GM21825 (cell line): ENCODE measurements around the gene CLEC18B.
"Not testable (repeated sequence)": the region's sequence is repeated elsewhere in the genome, so short reads cannot be mapped to it uniquely, and the experiment has no call there.

Source experiments
- ATAC-seq: cut with Tn5 transposase; IDR thresholded peaks from one replicate; pipeline ENCODE4 v1.9.1; 2021; ENCODE audit warnings: mild to moderate bottlenecking, moderate library complexity; ENCODE audit not compliant: unreplicated experiment

The CLEC18B gene

GRCh38 chr16:74407362-74407705 is 13.9 kb downstream of the CLEC18B start:
- not testable (repeated sequence) for ATAC-seq

GRCh38 chr16:74406600-74407361 is 14.5 kb downstream of the CLEC18B start:
- ATAC-seq, result not testable (repeated sequence)

GRCh38 chr16:74404148-74404933 is 16.9 kb downstream of the CLEC18B start:
- not testable (repeated sequence) for ATAC-seq

- ATAC-seq, result not testable (repeated sequence)
These were observed 21.0 kb downstream of the CLEC18B start for GRCh38 chr16:74400238-74400637.

- ATAC-seq, result not testable (repeated sequence)
These were observed 22.9 kb downstream of the CLEC18B start for GRCh38 chr16:74398212-74398895.

- ATAC-seq, result not testable (repeated sequence)
These were observed 24.7 kb downstream of the CLEC18B start for GRCh38 chr16:74396521-74397017.

GRCh38 chr16:74394604-74395003 is 26.7 kb downstream of the CLEC18B start:
- not testable (repeated sequence) for ATAC-seq

GRCh38 chr16:74394131-74394530 is 27.1 kb downstream of the CLEC18B start:
- ATAC-seq, result not testable (repeated sequence)

- not testable (repeated sequence) for ATAC-seq
These were observed 29.7 kb downstream of the CLEC18B start for GRCh38 chr16:74391454-74392050.

GRCh38 chr16:74382339-74383034 is 38.8 kb downstream of the CLEC18B start:
- not testable (repeated sequence) for ATAC-seq

GRCh38 chr16:74373847-74374184 is 47.5 kb downstream of the CLEC18B start:
- not testable (repeated sequence) for ATAC-seq

- no peak for ATAC-seq
These were observed 48.1 kb downstream of the CLEC18B start for GRCh38 chr16:74372953-74373846.

- ATAC-seq, result no peak
These were observed 48.9 kb downstream of the CLEC18B start for GRCh38 chr16:74372369-74372768.

GRCh38 chr16:74370338-74371135 is 50.7 kb downstream of the CLEC18B start:
- ATAC-seq, result not testable (repeated sequence)

GRCh38 chr16:74368002-74368911 is 53.0 kb downstream of the CLEC18B start:
- peak; percentile 93 for ATAC-seq

- peak; percentile 37 for ATAC-seq
These were observed 53.7 kb downstream of the CLEC18B start for GRCh38 chr16:74367469-74368001.
